HG03064 (cell line): Measurements from ENCODE around the gene TECPR2.

ENCODE experiments used
- ATAC-seq: cut with Tn5 transposase; IDR thresholded peaks from one replicate; pipeline ENCODE4 v1.9.1; 2021; ENCODE audit warnings: low read depth; ENCODE audit not compliant: unreplicated experiment

Gene TECPR2

GRCh38 chr14:102421411-102422057, 58.8 kb downstream of the TECPR2 start:
- no peak for ATAC-seq

- ATAC-seq, result no peak
Observed at GRCh38 chr14:102424520-102424919, 61.8 kb downstream of the TECPR2 start.

DNA sequence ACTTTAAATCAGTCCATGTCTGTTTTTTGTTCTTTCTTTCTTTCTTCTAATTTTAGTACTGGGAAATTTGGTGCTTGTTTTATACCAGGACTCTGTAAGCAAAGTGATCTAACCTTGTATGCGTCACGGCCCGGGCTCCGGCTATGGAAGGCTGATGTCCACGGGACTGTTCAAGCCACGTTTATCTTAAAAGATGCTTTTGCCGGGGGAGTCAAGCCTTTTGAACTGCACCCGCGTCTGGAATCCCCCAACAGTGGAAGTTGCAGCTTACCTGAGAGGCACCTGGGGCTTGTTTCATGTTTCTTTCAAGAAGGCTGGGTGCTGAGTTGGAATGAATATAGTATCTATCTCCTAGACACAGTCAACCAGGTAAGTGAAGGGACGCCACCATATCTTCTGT, 62.2 kb downstream of the TECPR2 start:
- no peak for ATAC-seq

DNA sequence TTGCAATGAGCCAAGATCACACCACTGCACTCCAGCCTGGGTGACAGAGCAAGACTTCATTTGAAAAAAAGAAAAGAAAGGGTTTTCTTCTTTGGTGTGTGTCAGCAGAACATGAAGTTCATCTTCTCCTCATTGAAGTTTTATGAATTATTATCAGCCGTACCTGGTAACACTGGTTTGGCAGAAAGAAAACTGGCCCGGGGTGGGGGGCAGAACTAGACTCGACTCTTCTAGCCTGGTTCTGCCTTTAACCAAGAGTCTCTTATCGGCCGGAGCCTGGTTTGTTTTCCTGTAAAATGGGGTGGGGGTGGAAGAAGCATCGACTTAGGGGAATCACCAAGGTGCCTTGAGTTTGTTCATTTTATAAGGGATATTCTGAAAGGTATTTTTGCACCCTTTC, 64.1 kb downstream of the TECPR2 start:
- no peak for ATAC-seq

DNA sequence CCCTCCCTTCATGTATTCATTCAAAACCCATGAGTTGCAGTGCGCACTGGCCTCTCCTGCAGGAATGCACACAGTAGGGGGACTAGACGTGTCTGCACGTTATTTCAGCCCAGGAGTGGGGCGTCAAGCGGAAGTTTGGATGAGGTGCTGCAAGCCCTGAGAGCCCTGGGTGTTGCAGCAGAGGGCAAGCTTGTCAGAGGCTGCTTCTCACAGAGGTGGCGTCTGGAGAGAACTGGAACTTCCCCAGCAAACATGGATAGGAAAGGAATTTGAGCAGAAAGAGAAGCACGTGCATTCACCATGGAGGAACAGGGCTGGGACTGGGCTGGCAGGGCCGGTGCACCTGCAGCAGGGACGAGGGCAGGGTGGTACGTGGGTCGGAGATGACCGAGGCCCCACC, 64.9 kb downstream of the TECPR2 start:
- no peak for ATAC-seq

GRCh38 chr14:102430212-102430908, 67.6 kb downstream of the TECPR2 start:
- ATAC-seq, result no peak

DNA sequence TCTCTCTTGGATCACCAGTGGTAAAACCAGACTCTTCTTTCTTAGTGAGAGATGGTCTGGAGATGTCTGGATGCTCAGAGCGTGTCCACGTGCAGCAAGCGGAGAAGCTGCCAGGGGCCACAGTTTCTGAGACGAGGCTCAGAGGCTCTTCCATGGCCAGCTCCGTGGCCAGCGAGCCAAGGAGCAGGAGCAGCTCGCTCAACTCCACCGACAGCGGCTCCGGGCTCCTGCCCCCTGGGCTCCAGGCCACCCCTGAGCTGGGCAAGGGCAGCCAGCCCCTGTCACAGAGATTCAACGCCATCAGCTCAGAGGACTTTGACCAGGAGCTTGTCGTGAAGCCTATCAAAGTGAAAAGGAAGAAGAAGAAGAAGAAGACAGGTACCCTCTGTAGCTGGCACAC, 69.0 kb downstream of the TECPR2 start:
- ATAC-seq, result no peak

DNA sequence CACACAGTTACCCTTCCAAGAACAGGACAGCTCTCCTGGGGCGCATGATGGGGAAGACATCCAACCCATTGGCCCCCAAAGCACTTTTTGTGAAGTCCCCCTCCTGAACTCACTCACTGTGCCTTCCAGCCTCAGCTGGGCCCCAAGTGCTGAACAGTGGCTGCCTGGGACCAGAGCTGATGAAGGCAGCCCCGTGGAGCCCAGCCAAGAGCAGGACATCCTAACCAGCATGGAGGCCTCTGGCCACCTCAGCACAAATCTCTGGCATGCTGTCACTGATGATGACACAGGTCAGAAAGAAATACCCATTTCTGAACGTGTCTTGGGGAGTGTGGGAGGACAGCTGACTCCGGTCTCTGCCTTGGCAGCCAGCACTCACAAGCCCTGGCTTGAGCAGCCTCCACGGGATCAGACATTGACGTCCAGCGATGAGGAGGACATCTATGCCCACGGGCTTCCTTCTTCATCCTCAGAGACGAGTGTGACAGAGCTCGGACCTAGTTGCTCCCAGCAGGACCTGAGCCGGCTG, 72.0 kb downstream of the TECPR2 start:
- no peak for ATAC-seq

DNA sequence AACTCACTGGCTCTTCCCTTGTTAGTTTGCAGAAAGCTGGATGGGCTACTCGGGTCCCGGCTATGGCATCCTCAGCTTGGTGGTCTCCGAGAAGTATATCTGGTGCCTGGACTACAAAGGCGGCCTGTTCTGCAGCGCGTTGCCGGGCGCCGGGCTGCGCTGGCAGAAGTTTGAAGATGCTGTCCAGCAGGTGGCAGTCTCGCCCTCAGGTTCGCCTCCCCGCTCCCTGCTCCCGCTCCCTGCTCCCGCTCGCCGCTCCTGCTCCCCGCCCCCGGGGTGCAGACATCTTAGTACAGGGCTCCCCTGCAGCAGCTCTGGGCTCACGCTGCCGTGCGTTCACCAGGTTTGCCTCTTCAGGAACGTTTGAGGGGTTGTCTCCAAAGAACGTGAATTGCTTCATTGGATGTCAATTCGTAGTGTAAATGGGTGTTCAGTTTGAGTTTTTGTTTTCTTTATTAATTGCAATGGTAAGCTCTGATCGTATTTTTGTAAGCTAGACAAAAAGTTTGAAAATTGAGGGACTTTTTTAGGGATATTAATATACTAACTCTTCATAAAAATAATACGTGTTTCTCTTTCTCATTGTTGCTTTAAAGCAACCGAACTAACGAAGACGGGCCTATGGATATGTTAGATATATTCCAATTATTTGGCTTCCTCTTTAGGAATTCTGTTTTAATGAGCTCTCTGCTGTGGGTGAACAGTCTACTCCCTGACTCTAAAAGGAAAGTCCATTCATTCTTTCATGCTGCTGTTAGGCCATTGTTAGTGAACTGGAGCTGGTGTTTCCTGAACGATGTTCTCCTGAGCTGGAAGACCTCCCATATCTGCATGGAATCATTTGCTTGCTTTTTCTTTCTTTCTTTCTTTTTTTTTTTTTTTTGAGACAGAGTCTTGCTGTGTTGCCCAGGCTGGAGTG, 75.5 kb downstream of the TECPR2 start:
- ATAC-seq, result no peak

- ATAC-seq, result no peak
Observed at GRCh38 chr14:102439556-102439955, 76.8 kb downstream of the TECPR2 start.

DNA sequence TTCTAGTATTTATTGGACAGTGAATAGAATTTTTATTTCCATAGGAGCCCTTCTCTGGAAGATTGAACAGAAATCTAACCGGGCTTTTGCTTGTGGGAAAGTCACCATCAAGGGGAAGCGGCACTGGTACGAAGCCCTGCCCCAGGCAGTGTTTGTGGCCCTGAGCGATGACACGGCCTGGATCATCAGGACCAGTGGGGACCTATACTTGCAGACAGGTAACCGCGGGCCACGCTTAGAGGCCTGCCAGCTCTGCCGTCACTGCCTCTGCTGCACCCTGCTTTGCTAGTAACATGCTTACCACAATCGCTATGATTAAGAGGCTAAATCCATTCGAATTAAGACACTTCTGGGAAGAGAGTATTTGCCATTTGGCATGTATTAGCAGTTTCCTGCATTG, 77.7 kb downstream of the TECPR2 start:
- no peak for ATAC-seq

GRCh38 chr14:102442241-102443211, 79.8 kb downstream of the TECPR2 start:
- no peak for ATAC-seq

DNA sequence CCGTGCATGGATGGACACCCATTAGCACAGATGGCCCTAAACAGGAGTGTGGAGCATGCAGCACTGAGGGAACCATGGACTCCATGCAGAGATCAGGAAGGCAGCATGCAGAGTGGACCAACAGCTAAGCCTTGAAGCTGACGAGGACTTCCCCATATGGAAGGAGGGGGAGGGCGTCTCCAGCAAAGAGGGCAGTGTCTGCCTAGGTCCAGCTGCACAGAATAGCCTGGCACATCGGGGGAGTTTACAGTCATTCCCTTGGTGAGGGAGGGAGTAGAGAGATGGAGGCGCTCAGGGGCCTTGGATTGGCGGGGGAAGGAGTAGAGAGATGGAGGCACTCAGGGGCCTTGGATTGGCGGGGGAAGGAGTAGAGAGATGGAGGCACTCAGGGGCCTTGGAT, 82.3 kb downstream of the TECPR2 start:
- no peak for ATAC-seq

- ATAC-seq, result no peak
Observed at GRCh38 chr14:102445641-102446040, 82.9 kb downstream of the TECPR2 start.

DNA sequence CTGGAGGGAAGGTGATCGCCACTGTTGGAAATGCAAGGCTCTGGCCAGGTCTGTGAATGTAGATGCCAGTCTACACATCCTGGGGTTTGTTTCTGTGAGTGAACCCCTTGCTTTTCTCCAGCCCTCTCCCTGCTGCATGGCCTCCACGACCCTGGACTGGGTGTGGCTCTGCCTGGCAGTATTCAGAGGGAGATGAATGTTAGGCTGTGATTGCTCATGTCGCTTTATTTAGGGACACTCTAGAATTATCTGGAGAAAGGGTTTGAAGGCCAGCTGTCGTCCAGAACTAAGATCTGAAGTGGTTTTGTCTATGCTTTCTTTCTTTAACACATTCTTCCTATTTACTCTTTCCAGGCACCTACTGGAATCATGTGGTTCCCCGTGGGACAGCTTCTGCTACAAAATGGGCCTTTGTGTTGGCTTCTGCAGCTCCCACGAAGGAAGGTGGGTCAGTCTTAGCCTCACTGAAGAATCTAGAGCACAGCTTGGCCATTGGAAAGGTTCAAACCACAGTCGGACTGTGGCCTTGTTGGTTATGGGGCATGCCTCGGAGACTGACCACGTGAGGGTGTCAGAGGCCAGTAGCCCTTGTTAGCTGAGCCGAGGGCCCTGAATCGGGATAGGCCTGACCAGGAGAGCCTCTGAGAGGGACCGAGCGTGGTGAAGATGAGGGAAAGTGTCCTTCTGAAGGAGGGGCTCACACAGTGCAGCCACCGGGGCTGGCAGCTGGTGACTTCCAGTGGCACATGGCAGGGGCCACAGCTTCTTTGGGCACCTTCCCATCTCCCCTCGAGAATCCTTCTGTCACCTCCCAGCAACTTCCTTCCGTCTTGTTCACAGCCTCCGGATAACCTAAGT, 87.7 kb downstream of the TECPR2 start:
- no peak for ATAC-seq

GRCh38 chr14:102451064-102451352, 88.3 kb downstream of the TECPR2 start:
- no peak for ATAC-seq

DNA sequence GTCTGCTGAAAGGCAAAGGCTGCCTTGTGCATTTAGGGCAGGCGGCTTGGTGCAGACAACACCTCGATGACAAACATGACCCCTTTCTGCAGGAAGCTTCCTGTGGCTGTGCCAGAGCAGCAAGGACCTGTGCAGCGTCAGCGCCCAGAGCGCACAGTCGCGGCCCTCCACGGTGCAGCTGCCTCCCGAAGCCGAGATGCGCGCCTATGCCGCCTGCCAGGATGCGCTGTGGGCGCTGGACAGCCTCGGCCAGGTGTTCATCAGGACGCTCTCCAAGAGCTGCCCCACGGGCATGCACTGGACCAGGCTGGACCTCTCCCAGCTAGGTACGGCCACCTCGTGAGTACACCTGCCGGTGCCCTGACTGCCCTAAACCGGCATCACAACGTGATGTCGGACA, 89.6 kb downstream of the TECPR2 start:
- no peak for ATAC-seq

DNA sequence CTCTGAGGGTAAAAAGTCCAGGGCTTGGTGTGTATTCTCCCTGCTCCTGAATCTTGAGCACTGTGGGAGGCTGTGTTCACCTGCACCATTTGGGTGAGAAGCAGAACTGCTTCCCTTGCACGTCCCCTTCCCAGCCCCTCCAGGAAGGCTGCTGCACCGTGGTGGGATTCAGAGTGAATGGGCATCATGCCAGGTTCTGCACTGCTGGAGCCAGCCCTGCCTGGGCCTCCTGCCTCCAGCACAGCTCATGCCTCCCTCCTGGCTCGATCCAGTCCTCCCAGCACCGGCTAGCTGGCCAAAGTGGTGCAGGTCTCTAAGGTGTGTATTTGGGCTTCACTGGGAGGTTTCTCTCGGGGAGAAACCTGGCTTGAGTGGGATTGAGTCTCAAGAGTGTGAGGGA, 92.0 kb downstream of the TECPR2 start:
- ATAC-seq, result no peak

GRCh38 chr14:102457509-102457908, 94.8 kb downstream of the TECPR2 start:
- no peak for ATAC-seq
